Measurements from ENCODE around the gene AIG1. TPM values are rescaled to one million over a fixed set of nuclear protein-coding genes. Genes with fewer than 3 reads are reported as not detected.

The AIG1 gene
- total RNA-seq, 1 donor from 2014 or later = 60.6 TPM

- FAIRE-seq (no peak), DNase-seq (ENCODE audit: low read depth) (no peak)
- H3K36me3 ChIP-seq (ENCODE audit: control insufficient read depth, insufficient read depth, low read length) = peaks cover 2% of the 10 kb centered on the region
- no peaks in the 10 kb centered on the region for H3K27me3 ChIP-seq (ENCODE audit: control insufficient read depth, insufficient read depth, low read length)
- H3K4me3 ChIP-seq (ENCODE audit: low read depth, low read length) = no peak overlapping the region
- no peak for TF ChIP-seq CTCF (IDR thresholded peaks at IDR 0.05; ENCODE audit: insufficient read depth, low read length, severe bottlenecking)
Observed at GRCh38 chr6:143123941-143124340, 63.3 kb downstream of the AIG1 start.

- no peaks in the 10 kb centered on the region for H3K27me3 ChIP-seq (ENCODE audit: control insufficient read depth, insufficient read depth, low read length)
- DNase-seq (ENCODE audit: low read depth) (no peak), FAIRE-seq (no peak)
- peaks cover 2% of the 10 kb centered on the region for H3K36me3 ChIP-seq (ENCODE audit: control insufficient read depth, insufficient read depth, low read length)
- H3K4me3 ChIP-seq (ENCODE audit: low read depth, low read length) = no peak overlapping the region
- no peak for TF ChIP-seq CTCF (IDR thresholded peaks at IDR 0.05; ENCODE audit: insufficient read depth, low read length, severe bottlenecking)
Observed at GRCh38 chr6:143125455-143125854, 64.8 kb downstream of the AIG1 start.

- DNase-seq (ENCODE audit: low read depth) (no peak), FAIRE-seq (no peak)
- no peak for TF ChIP-seq CTCF (IDR thresholded peaks at IDR 0.05; ENCODE audit: insufficient read depth, low read length, severe bottlenecking)
- H3K27me3 ChIP-seq (ENCODE audit: control insufficient read depth, insufficient read depth, low read length) = no peaks in the 10 kb centered on the region
- peaks cover 2% of the 10 kb centered on the region for H3K36me3 ChIP-seq (ENCODE audit: control insufficient read depth, insufficient read depth, low read length)
- H3K4me3 ChIP-seq (ENCODE audit: low read depth, low read length) = no peak overlapping the region
Observed at GRCh38 chr6:143125864-143126573, 65.3 kb downstream of the AIG1 start.

- no peak for FAIRE-seq
- no peak for TF ChIP-seq CTCF (IDR thresholded peaks at IDR 0.05; ENCODE audit: insufficient read depth, low read length, severe bottlenecking)
Observed at GRCh38 chr6:143126574-143126941, 65.9 kb downstream of the AIG1 start.

GRCh38 chr6:143127941-143128680, 67.4 kb downstream of the AIG1 start:
- FAIRE-seq = no peak
- H3K36me3 ChIP-seq (ENCODE audit: control insufficient read depth, insufficient read depth, low read length) = peaks cover 4% of the 10 kb centered on the region
- no peak for DNase-seq (ENCODE audit: low read depth)
- no peak for TF ChIP-seq CTCF (IDR thresholded peaks at IDR 0.05; ENCODE audit: insufficient read depth, low read length, severe bottlenecking)
- H3K4me3 ChIP-seq (ENCODE audit: low read depth, low read length) = no peak overlapping the region
- H3K27me3 ChIP-seq (ENCODE audit: control insufficient read depth, insufficient read depth, low read length) = no peaks in the 10 kb centered on the region

More at GRCh38 chr6:143126574-143126941, 65.9 kb downstream of the AIG1 start:
- DNase-seq (ENCODE audit: low read depth) = no peak
- Histone ChIP-seq H3K27me3 (ENCODE audit: control insufficient read depth, insufficient read depth, low read length) (no peaks in the 10 kb centered on the region), H3K36me3 (ENCODE audit: control insufficient read depth, insufficient read depth, low read length) (peaks cover 3% of the 10 kb centered on the region), H3K4me3 (ENCODE audit: low read depth, low read length) (no peak overlapping the region)

Measured in bronchial epithelial cell (primary cell).